H9 (cell line): Measurements from ENCODE around the gene CD300A. TPM values are rescaled to one million over a fixed set of nuclear protein-coding genes. Genes with fewer than 3 reads are reported as not detected.

Source experiments
- DNase-seq: peaks from one replicate; pipeline ENCODE4 v3.0.0-alpha.2; 2017
- H2AFZ ChIP-seq: one replicate; pipeline ENCODE4 v1.6.1; 2013; ENCODE audit warnings: mild to moderate bottlenecking, low read length, control low read depth, moderate library complexity
- H2AK5ac ChIP-seq: 2 replicates; pipeline ENCODE4 v1.6.1; 2013; ENCODE audit warnings: low read length, control low read depth, mixed read lengths; ENCODE audit not compliant: insufficient read length
- H2BK120ac ChIP-seq: one replicate; pipeline ENCODE4 v1.6.1; 2013; ENCODE audit warnings: low read depth, mild to moderate bottlenecking, low read length, control low read depth, inconsistent platforms; ENCODE audit not compliant: poor library complexity, severe bottlenecking
- H2BK12ac ChIP-seq: 2 replicates; pipeline ENCODE4 v1.6.1; 2013; ENCODE audit warnings: low read length, control low read depth, mixed read lengths, low read depth; ENCODE audit not compliant: insufficient read length
- H2BK15ac ChIP-seq: 2 replicates; pipeline ENCODE4 v1.6.1; 2013; ENCODE audit warnings: low read depth, low read length, control low read depth
- H2BK20ac ChIP-seq: one replicate; pipeline ENCODE4 v1.6.1; 2013; ENCODE audit warnings: low read depth, mild to moderate bottlenecking, low read length, control low read depth, inconsistent platforms; ENCODE audit not compliant: poor library complexity, severe bottlenecking
- H2BK5ac ChIP-seq: 2 replicates; pipeline ENCODE4 v1.6.1; 2013; ENCODE audit warnings: low read length, control low read depth, mixed read lengths; ENCODE audit not compliant: insufficient read length
- H3K14ac ChIP-seq: 2 replicates; pipeline ENCODE4 v1.6.1; 2013; ENCODE audit warnings: low read length, control low read depth; ENCODE audit not compliant: insufficient read depth
- H3K18ac ChIP-seq: 2 replicates; pipeline ENCODE4 v1.6.1; 2013; ENCODE audit warnings: low read depth, mild to moderate bottlenecking, mixed read lengths, low read length, control low read depth; ENCODE audit not compliant: insufficient read length
- H3K23ac ChIP-seq: 2 replicates; pipeline ENCODE4 v1.6.1; 2013; ENCODE audit warnings: low read length, control low read depth, mixed read lengths, low read depth; ENCODE audit not compliant: insufficient read length
- H3K23me2 ChIP-seq: 2 replicates; pipeline ENCODE4 v1.6.1; 2013; ENCODE audit warnings: low read depth, mild to moderate bottlenecking, mixed read lengths, low read length, control low read depth; ENCODE audit not compliant: insufficient read length, poor library complexity, severe bottlenecking
- H3K27ac ChIP-seq: 2 replicates; pipeline ENCODE4 v1.5.1; 2013; ENCODE audit warnings: low read length, control low read depth, mixed read lengths, low read depth; ENCODE audit not compliant: insufficient read length
- H3K27me3 ChIP-seq: 2 replicates; pipeline ENCODE4 v1.6.1; 2013; ENCODE audit warnings: low read length, control low read depth, inconsistent platforms; ENCODE audit not compliant: insufficient read depth
- H3K4ac ChIP-seq: 2 replicates; pipeline ENCODE4 v1.6.1; 2013; ENCODE audit warnings: low read depth, mild to moderate bottlenecking, control low read depth, inconsistent platforms, low read length, moderate library complexity
- H3K4me1 ChIP-seq: 2 replicates; pipeline ENCODE4 v1.6.1; 2013; ENCODE audit warnings: low read length, control low read depth, inconsistent platforms; ENCODE audit not compliant: insufficient read depth
- H3K4me2 ChIP-seq: 2 replicates; pipeline ENCODE4 v1.6.1; 2013; ENCODE audit warnings: low read length, control low read depth, mixed read lengths; ENCODE audit not compliant: insufficient read length, insufficient read depth
- H3K56ac ChIP-seq: 2 replicates; pipeline ENCODE4 v1.6.1; 2013; ENCODE audit warnings: low read depth, mild to moderate bottlenecking, mixed read lengths, low read length, control low read depth; ENCODE audit not compliant: insufficient read length
- H3K79me1 ChIP-seq: 2 replicates; pipeline ENCODE4 v1.6.1; 2013; ENCODE audit warnings: low read depth, mild to moderate bottlenecking, moderate library complexity, low read length, control low read depth, inconsistent platforms; ENCODE audit not compliant: insufficient read depth, poor library complexity, severe bottlenecking
- H3K79me2 ChIP-seq: 2 replicates; pipeline ENCODE4 v1.6.1; 2013; ENCODE audit warnings: low read length, control low read depth, inconsistent platforms; ENCODE audit not compliant: insufficient read depth
- H3K9ac ChIP-seq: 2 replicates; pipeline ENCODE4 v1.6.1; 2013; ENCODE audit warnings: low read length, control low read depth, mixed read lengths; ENCODE audit not compliant: insufficient read length; ENCODE audit errors: extremely low read depth
- H3K9me3 ChIP-seq: one replicate; pipeline ENCODE4 v1.6.1; 2013; ENCODE audit warnings: low read depth, low read length, inconsistent platforms; ENCODE audit not compliant: control insufficient read depth
- H3T11ph ChIP-seq: one replicate; pipeline ENCODE4 v1.6.1; 2013; ENCODE audit warnings: mild to moderate bottlenecking, low read length, control low read depth, inconsistent platforms
- H4K20me1 ChIP-seq: one replicate; pipeline ENCODE4 v1.6.1; 2013; ENCODE audit not compliant: control insufficient read depth, insufficient read length, insufficient read depth
- H4K5ac ChIP-seq: 2 replicates; pipeline ENCODE4 v1.6.1; 2013; ENCODE audit warnings: low read depth, mild to moderate bottlenecking, mixed read lengths, low read length, control low read depth; ENCODE audit not compliant: insufficient read length
- H4K8ac ChIP-seq: replicated peaks from 2 replicates; pipeline ENCODE4 v1.6.1; 2013; ENCODE audit warnings: low read length, control low read depth, mixed read lengths, low read depth; ENCODE audit not compliant: insufficient read length
- H4K91ac ChIP-seq: 2 replicates; pipeline ENCODE4 v1.6.1; 2013; ENCODE audit warnings: low read depth, mild to moderate bottlenecking, moderate library complexity, mixed read lengths, low read length, control low read depth; ENCODE audit not compliant: insufficient read length
- H3K27ac Mint-ChIP-seq, 3 experiments: 2 replicates in 2 of 3; 3 replicates in 1 of 3; pipeline ENCODE4 v1.8.0; 2020 to 2021; ENCODE audit warnings: mixed read lengths in 3 of 3, mild to moderate bottlenecking in 1 of 3, moderate library complexity in 1 of 3
- H3K27me3 Mint-ChIP-seq: 2 replicates; pipeline ENCODE4 v1.8.0; 2021; ENCODE audit warnings: low read depth, mild to moderate bottlenecking, moderate library complexity, mixed read lengths
- H3K36me3 Mint-ChIP-seq, 3 experiments: 2 replicates in 2 of 3; 3 replicates in 1 of 3; pipeline ENCODE4 v1.8.0; 2020 to 2021; ENCODE audit warnings: low read depth in 3 of 3, mixed read lengths in 3 of 3; ENCODE audit not compliant: insufficient read depth in 1 of 3
- H3K4me1 Mint-ChIP-seq, 2 experiments: 2 replicates each; pipeline ENCODE4 v1.8.0; 2020; ENCODE audit warnings: mixed read lengths in 2 of 2
- H3K4me3 Mint-ChIP-seq, 2 experiments: 2 replicates in 1 of 2; 3 replicates in 1 of 2; pipeline ENCODE4 v1.8.0; 2020 to 2021; ENCODE audit warnings: mild to moderate bottlenecking in 2 of 2, mixed read lengths in 2 of 2, moderate library complexity in 1 of 2
- H3K9me3 Mint-ChIP-seq, 2 experiments: 2 replicates in 1 of 2; 3 replicates in 1 of 2; pipeline ENCODE4 v1.8.0; 2020; ENCODE audit warnings: mild to moderate bottlenecking in 2 of 2, mixed read lengths in 2 of 2, moderate library complexity in 1 of 2
- WGBS: extraction: QIAGEN DNeasy Blood & Tissue Kit; methylation state at CpG from one replicate; pipeline ENCODE4 v1.1.7; 2013; ENCODE audit warnings: missing lambda C conversion rate, low lambda C conversion rate, mixed read lengths; ENCODE audit not compliant: insufficient read length; ENCODE audit errors: extremely low coverage; 5-methylcytosine and 5-hydroxymethylcytosine counted together
- total RNA-seq: library from RNA; stranded (reverse); gene quantifications from 2 replicates; pipeline ENCODE4 v1.2.1, GENCODE V29; 2021
- TF ChIP-seq, protein P1 (sequence below): fragments of 200-600 bp; sonication (generic); conservative IDR thresholded peaks from 3 replicates; pipeline ENCODE4 v1.8.0; 2021; ENCODE audit warnings: antibody characterized with exemption, mild to moderate bottlenecking

CD300A gene
- total RNA-seq, 1 experiment from 2014 or later = not detected

- Histone ChIP-seq H4K20me1 (no peaks in the 10 kb centered on the region), H2BK20ac (no peak overlapping the region), H3K23ac (no peak overlapping the region), H3K27me3 (no peaks in the 10 kb centered on the region; the same call in 1 of the 2 replicates), H3K14ac (no peak overlapping the region), H3K27ac (no peak overlapping the region), H3K4me1 (no peaks in the 10 kb centered on the region), H3K18ac (no peak overlapping the region), H2BK120ac (no peak overlapping the region), H2BK12ac (no peak overlapping the region), H3T11ph (no peak overlapping the region), H3K56ac (no peak overlapping the region), H4K91ac (no peak overlapping the region), H3K79me1 (no peaks in the 10 kb centered on the region), H3K4me2 (no peak overlapping the region), H3K23me2 (no peaks in the 10 kb centered on the region), H3K79me2 (no peaks in the 10 kb centered on the region), H3K4ac (no peak overlapping the region), H2BK5ac (no peak overlapping the region), H4K8ac (no peak overlapping the region), H3K9me3 (no peaks in the 10 kb centered on the region), H2AFZ (no peak overlapping the region), H3K9ac (no peak overlapping the region), H4K5ac (no peak overlapping the region), H2AK5ac (no peak overlapping the region), H2BK15ac (no peak overlapping the region)
- peaks cover 7 to 10% of the 10 kb centered on the region in 2 experiments for H3K4me1 Mint-ChIP-seq
- no peaks in the 10 kb centered on the region; a peak in 1 of 7 replicates for H3K36me3 Mint-ChIP-seq
- TF ChIP-seq, protein P1, sequence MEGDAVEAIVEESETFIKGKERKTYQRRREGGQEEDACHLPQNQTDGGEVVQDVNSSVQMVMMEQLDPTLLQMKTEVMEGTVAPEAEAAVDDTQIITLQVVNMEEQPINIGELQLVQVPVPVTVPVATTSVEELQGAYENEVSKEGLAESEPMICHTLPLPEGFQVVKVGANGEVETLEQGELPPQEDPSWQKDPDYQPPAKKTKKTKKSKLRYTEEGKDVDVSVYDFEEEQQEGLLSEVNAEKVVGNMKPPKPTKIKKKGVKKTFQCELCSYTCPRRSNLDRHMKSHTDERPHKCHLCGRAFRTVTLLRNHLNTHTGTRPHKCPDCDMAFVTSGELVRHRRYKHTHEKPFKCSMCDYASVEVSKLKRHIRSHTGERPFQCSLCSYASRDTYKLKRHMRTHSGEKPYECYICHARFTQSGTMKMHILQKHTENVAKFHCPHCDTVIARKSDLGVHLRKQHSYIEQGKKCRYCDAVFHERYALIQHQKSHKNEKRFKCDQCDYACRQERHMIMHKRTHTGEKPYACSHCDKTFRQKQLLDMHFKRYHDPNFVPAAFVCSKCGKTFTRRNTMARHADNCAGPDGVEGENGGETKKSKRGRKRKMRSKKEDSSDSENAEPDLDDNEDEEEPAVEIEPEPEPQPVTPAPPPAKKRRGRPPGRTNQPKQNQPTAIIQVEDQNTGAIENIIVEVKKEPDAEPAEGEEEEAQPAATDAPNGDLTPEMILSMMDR = no peak
- H3K27me3 Mint-ChIP-seq = peaks cover 29% of the 10 kb centered on the region
- no peak overlapping the region for H3K27ac Mint-ChIP-seq
- DNase-seq = no peak
- no peak overlapping the region for H3K4me3 Mint-ChIP-seq
- no peaks in the 10 kb centered on the region for H3K9me3 Mint-ChIP-seq
- no CpG with 5 or more reads among the region's 7 CpGs for WGBS
These were observed 5.4 kb upstream of the CD300A start for GRCh38 chr17:74460996-74461395.
